HL-60 (cell line): Measurements from ENCODE around the gene GK2.

Experiments
- CTCF ChIP-seq: IDR thresholded peaks from one replicate; pipeline ENCODE4 v1.5.1; 2011; ENCODE audit warnings: low read length, control low read depth, inconsistent platforms; ENCODE audit not compliant: insufficient read depth
- GABPA ChIP-seq: IDR thresholded peaks from 2 replicates; pipeline ENCODE4 v1.6.1; 2012; ENCODE audit warnings: low read depth

- no peak for TF ChIP-seq CTCF
- no peak for TF ChIP-seq GABPA
Observed at GRCh38 chr4:79413886-79414285, 5.9 kb upstream of the GK2 start.
